Right kidney (tissue), 1 donor: ENCODE data around the gene HSPA12A.

Source experiments
- DNase-seq: peaks from one replicate; pipeline ENCODE4 v3.0.0-alpha.2; 2016

The HSPA12A gene

DNA sequence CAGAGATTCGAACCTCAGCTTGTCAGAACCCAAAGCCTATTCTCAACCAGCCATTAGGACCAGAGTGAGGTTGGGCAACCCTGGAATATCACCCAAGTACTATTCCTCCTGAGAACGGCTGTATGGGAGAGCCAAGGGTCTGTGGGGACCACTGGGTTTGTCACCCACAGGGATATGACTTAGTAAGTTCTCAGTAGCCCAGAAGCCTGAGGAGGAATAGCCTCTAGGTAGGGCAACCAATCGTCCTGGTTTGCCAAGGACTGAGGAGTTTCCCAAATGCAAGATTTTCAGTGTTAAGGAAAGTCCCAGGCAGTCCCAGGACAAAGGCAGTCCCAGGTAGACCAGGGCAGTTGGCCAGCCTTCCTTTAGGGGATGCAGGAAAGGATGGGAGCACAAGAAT is 74.9 kb downstream of the HSPA12A start:
- DNase-seq, result no peak

GRCh38 chr10:116665541-116666125 is 76.7 kb downstream of the HSPA12A start:
- no peak for DNase-seq

DNA sequence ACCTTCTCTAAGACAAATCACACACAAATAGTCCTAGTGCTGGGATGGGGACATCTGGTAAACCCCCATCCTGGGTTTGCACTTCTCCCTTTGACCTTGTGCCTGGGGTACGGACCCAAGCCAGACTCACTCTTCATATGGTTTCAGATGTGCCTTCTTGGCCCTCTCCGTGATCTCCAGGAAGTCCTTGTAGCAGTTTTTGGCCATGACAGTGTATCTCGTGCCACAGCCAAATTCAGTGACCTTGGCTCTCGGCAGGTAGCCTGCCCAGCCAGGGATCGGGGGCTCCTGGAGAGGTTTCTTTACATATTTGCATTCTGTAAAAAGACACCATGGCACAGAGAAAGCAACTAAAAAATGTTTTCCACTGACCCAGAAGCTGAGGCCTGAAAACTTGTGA is 77.7 kb downstream of the HSPA12A start:
- DNase-seq, result no peak

DNA sequence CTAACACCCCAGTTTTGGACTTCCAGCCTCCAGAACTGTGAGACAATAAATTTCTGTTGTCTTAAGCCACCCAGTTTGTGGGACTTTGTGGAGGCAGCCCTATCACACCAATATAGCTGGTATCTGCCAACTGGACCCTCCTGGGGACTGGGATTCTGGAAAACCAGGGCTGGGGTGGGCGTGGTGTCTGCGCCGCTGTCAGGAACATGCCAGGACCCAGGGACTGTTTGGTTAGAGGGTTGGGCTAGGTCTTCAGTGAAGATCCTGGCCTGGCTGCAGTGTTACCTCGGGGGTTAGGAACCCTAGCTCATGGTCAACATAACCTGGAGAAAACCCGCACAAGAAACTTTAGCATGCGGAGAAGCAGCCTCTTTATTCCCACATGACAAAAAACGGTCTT is 79.0 kb downstream of the HSPA12A start:
- no peak for DNase-seq

DNA sequence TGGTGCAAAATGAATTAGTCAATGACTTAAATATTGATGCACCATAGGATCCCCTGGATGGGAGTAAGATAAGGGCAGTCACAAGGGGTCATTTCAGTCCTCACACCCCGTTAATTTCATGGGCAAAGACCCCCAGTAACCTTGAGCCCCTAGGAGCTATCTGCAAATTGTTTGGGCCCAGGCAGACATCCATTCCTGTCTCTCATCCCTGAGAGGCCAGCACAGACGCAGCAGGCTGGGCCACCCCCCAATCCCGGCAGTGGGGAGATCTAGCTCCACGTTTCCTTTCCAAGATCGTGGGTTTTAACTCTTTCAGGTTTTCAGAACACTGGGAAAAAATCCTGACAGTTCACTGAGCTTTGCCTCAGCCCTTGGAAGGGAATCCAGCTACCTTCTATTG is 81.5 kb downstream of the HSPA12A start:
- no peak for DNase-seq

GRCh38 chr10:116659049-116659670 is 83.2 kb downstream of the HSPA12A start:
- DNase-seq, result no peak

DNA sequence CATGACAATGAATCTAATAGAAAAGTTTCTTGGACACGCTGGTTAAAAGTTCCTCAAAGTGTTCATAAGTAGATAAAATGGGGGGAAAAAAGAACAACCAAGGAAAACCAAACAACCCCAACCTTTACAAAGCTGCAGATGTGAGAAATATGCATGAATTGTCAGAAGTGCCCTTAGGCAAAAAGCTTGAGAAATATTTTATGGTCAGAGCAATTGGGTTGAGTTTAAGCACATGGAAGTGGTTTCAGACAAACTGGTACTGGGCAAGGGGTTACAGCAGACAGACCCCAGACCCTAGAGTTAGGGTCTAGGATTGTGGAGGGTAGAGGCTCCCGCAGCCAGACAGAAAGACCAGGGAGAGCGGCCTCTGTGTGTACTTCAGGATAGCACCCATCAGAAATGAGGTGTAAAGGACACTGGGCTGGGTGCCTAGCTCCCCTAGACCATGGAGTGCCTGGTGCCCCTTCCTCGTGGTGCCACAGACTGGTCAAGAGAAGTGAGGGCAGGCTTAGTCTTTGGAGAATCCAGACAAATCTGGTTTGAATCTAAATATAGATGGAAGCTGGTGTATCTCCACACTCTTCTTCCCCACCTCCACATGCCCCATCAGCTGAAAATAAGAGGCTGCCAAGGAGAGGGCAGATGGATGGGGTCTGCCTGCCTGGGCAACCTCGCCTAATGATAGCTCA is 84.4 kb downstream of the HSPA12A start:
- no peak for DNase-seq

DNA sequence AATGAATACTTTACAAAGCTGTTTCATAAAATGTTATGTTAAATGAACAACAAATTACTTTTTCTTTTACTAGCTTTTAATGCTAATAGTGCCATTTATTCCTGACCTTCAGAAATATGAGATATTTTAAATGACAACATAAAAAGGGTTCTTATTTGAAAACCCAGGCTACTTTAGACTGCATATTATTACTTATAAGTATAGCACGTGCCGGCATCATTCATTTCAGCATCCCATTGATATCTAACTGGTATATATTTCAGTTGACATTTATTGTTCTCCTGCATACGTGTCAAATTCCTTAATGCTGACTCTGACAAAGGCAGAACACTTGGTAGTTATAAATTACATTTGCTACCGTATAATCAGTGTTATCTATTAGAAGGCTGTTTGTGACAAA is 86.3 kb downstream of the HSPA12A start:
- no peak for DNase-seq

- DNase-seq, result no peak
Measured at GRCh38 chr10:116655568-116655967, 86.8 kb downstream of the HSPA12A start.

DNA sequence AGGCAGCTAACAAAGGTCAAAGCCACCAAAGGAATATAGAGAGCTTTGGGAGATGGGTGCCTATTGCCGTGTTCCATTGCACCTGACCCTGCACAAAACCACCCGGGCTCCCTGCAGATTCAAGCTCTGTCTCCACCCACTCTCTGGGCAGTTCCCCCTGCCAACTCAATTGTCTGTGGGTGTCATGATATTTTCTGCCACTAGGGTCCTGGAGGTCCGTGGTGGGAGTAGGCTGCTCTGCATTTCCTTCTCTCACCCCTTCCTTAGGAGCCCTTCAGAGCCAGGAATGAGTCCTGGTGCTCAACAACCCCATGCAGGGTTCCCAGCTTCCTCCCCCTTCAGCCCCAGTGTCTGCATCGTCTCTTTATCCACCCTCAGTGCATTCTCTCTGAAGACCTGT is 87.5 kb downstream of the HSPA12A start:
- DNase-seq, result no peak

DNA sequence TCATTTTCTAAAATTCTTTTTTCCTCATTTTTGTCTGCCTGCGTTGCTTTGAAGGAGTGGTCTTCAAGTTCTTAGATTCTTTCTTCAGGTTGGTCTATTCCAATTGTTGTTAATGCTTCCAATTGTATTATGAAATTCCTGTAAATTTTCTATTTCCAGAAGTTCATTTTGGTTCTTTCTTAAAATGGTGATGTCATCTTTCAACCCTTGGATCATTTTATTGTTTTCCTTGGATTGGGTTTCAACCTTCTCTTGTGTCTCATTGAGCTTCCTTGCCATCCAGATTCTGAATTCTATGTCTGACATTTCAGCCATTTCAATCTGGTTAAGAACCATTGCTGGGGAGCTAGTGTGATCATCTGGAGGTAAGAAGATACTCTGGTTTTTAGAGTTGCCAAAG is 88.5 kb downstream of the HSPA12A start:
- DNase-seq, result no peak

- no peak for DNase-seq
Measured at GRCh38 chr10:116648903-116649302, 93.5 kb downstream of the HSPA12A start.

- no peak for DNase-seq
Measured at GRCh38 chr10:116646502-116646901, 95.9 kb downstream of the HSPA12A start.

DNA sequence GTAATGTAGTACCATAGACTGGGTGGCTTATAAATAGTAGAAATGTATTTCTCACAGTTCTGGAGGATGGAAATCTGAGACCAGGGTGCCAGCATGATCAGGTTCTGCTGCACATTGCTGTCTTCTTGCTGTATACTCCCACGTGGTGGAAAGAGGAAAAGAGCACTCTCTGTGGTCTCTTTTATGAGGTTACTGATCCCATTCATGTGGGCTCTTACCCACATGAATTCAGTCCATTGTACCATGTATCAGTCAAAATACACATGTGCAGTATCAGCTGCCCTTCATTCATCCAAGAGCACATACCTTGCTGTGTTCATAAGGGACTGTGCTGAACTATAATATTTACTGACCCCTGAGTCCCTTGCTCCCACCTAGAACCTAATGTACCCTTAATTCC is 104.5 kb downstream of the HSPA12A start:
- no peak for DNase-seq

DNA sequence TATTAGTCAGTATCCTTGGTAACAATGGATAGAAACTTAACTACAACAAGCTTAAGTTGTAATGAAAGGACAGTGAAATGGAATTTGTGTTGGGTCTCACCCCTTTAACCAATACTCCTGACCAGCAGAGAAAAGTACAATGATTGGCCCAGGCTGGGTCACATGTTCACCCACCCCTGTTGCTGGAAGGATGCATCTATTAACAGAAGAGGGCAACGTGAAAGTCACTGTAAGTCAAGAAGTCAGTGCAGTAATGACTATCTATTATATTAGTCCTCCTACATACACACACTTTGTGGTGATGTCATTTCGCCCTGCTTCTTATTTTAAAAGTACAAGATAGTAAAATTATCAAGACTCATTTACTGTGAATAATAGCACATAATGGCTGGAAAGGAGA is 105.4 kb downstream of the HSPA12A start:
- no peak for DNase-seq

GRCh38 chr10:116636385-116636784 is 106.0 kb downstream of the HSPA12A start:
- DNase-seq, result no peak

GRCh38 chr10:116634126-116634975 is 108.0 kb downstream of the HSPA12A start:
- DNase-seq, result no peak

DNA sequence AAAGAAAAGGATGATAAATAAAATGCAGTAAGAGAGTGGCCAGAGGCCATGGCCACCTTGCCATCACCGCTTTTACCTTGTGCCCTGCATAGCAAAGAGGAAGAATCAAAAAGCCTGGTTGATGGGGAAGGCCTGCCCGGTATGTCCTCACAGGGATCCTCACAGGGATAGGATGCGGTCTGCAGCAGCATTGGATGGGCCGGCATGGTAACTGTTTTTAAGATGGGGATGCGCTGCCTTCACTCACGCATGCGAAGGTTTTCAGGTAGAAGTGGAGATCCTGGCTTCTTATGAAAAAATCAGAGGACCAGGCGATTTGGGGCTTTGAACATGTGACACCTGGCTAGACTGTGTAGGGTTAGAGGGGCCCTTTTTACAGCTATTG is 109.2 kb downstream of the HSPA12A start:
- DNase-seq, result no peak

GRCh38 chr10:116632596-116633215 is 109.7 kb downstream of the HSPA12A start:
- no peak for DNase-seq

DNA sequence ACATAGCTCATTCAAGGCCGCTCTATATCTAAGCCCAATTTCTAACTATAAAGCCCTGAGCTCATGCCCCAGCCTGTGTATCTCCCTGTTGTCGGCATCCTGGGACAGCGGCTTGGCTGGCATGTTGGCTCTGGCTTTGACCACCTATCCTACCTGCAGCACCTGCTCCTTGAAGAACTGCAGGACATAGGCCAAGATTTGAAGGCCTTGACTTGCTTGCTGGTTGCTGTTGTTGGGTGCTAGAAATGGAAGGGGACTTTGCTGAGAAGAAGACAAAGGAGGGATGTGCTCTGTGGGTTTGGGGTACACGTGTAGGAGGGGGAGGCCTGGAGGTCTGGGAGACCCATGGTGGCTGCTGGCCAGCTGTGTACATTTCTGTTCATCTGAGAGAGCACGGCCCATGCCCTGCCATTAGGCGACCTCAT is 110.5 kb downstream of the HSPA12A start:
- DNase-seq, result no peak

DNA sequence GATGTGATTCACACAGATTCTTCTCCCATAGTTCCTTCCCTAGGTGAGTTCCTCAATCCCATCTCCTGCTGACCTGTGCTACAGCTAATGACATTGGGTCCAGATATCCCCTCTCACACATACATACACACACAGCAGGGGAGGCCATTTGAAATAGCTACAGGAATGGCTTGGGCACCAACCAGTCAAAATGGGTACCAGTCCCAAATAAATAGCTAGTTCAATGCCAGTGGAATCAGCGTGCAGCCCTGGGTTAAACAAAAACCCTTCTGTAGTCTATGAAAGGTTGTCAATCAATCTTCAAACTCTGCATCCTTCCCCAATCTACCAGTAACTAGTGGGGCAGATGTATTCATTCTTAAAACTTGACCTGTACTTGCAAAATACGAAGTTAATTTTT is 112.3 kb downstream of the HSPA12A start:
- DNase-seq, result no peak

DNA sequence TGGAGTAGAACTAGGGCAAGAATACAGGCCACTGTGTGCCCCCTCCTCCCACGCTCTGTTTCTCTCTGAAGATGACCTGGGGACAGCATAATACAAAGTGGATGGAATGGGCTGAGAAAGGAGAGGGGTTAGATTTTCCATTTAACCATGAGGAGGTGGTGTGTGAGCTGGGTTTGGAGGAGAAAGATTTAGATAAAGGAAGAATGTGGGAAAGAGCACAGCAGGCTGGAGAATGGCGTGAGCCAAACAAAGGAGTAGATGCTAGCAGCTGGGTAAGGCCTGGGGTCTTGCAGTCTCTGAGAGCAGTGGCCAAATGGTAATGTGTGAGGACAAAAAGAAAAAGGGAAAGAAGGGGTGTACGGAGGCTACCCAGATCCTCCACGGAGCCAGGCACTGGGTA is 113.0 kb downstream of the HSPA12A start:
- no peak for DNase-seq
